GM23248 (cell line): ENCODE data around the gene CLPTM1L.
"Not testable (repeated sequence)": the region's sequence is repeated elsewhere in the genome, so short reads cannot be mapped to it uniquely, and the experiment has no call there.

ENCODE experiments used
- EZH2 ChIP-seq: fragments of 200-600 bp; sonication (generic); IDR thresholded peaks from 2 replicates; pipeline ENCODE4 v1.6.1; 2018; ENCODE audit warnings: antibody characterized with exemption, mild to moderate bottlenecking; ENCODE audit not compliant: insufficient read depth, poor library complexity, severe bottlenecking
- EZH2phosphoT487 ChIP-seq: fragments of 200-600 bp; sonication (generic); IDR thresholded peaks from 2 replicates; pipeline ENCODE4 v1.6.1; 2018; ENCODE audit warnings: antibody characterized with exemption, moderate library complexity, mild to moderate bottlenecking, low read depth; ENCODE audit not compliant: insufficient read depth

DNA sequence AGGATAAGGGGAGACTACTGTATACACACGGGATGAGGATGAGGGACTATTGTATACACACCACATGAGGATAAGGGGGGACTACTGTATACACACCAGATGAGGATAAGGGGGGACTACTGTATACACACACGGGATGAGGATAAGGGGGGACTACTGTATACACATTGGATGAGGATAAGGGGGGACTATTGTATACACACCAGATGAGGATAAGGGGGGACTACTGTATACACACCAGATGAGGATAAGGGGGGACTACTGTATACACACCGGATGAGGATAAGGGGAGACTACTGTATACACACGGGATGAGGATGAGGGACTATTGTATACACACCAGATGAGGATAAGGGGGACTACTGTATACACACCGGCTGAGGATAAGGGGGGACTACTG is 11.6 kb downstream of the CLPTM1L start:
- not testable (repeated sequence) for TF ChIP-seq EZH2phosphoT487, EZH2
